Calu3 (cell line): ENCODE measurements around the gene PCDHGA8. TPM values are rescaled to one million over a fixed set of nuclear protein-coding genes. Genes with fewer than 3 reads are reported as not detected.
"Not testable (repeated sequence)": the region's sequence is repeated elsewhere in the genome, so short reads cannot be mapped to it uniquely, and the experiment has no call there.

ENCODE experiments used
- BruUV-seq: library from RNA; stranded (reverse); fragments of 400-500 nt; replicated peaks from 2 replicates; lab custom pipeline; 2021; lab: Mats Ljungman, UMichigan
- CTCF ChIA-PET: fragments of 300-600 bp; sonication (Branson Sonifier 250); formaldehyde crosslinking; loops from one replicate; lab custom pipeline; 2022; ENCODE audit warnings: antibody characterized with exemption; lab: Charles Lee
- DNase-seq: peaks from one replicate; pipeline ENCODE4 v3.0.0; 2022
- H3K27ac Mint-ChIP-seq: one replicate; pipeline ENCODE4 v1.8.0; 2022; ENCODE audit warnings: mixed read lengths; ENCODE audit not compliant: unreplicated experiment
- H3K27me3 Mint-ChIP-seq: one replicate; pipeline ENCODE4 v1.8.0; 2022; ENCODE audit warnings: mixed read lengths; ENCODE audit not compliant: unreplicated experiment
- H3K36me3 Mint-ChIP-seq: one replicate; pipeline ENCODE4 v1.8.0; 2022; ENCODE audit warnings: mild to moderate bottlenecking, moderate library complexity, mixed read lengths; ENCODE audit not compliant: insufficient read depth, unreplicated experiment
- H3K4me1 Mint-ChIP-seq: one replicate; pipeline ENCODE4 v1.8.0; 2022; ENCODE audit warnings: mild to moderate bottlenecking, low read depth, mixed read lengths; ENCODE audit not compliant: unreplicated experiment
- H3K4me3 Mint-ChIP-seq: one replicate; pipeline ENCODE4 v1.8.0; 2022; ENCODE audit warnings: mild to moderate bottlenecking, low read depth, moderate library complexity, mixed read lengths; ENCODE audit not compliant: unreplicated experiment
- H3K9me3 Mint-ChIP-seq: one replicate; pipeline ENCODE4 v1.8.0; 2022; ENCODE audit warnings: low read depth, mixed read lengths; ENCODE audit not compliant: unreplicated experiment
- CTCF ChIP-seq: fragments of 200-600 bp; IDR thresholded peaks from one replicate; pipeline ENCODE4 v1.8.0; 2022; ENCODE audit warnings: antibody characterized with exemption; ENCODE audit not compliant: unreplicated experiment
- intact Hi-C: fragments of 100-400 bp; cut with micrococcal nuclease; formaldehyde crosslinking; loops from one replicate; pipeline ENCODE4 v1.10.0; 2022; ENCODE audit not compliant: unreplicated experiment
- total RNA-seq: library from RNA; stranded (reverse); gene quantifications from 2 replicates; pipeline ENCODE4 v1.2.3, GENCODE V29; 2022

The PCDHGA8 gene
- total RNA-seq, 1 experiment from 2014 or later: 1.1 TPM

GRCh38 chr5:141427783-141428426, 35.5 kb downstream of the PCDHGA8 start:
- Mint-ChIP-seq H3K4me3 (no peak overlapping the region), H3K27ac (no peak overlapping the region), H3K36me3 (peaks cover 20% of the 10 kb centered on the region), H3K27me3 (no peaks in the 10 kb centered on the region), H3K9me3 (peaks cover 28% of the 10 kb centered on the region), H3K4me1 (no peaks in the 10 kb centered on the region)
- no TSS peak for BruUV-seq
- intact Hi-C loops: no loop called here
- TF ChIP-seq CTCF: no peak
- no peak for DNase-seq
- CTCF ChIA-PET: no interaction called here

GRCh38 chr5:141430332-141431113, 38.1 kb downstream of the PCDHGA8 start, which contains the start of gene PCDHGA12:
TSS of gene PCDHGA12 (plus strand) at chr5:141430507. CDS start at chr5:141430760, 253 bp downstream.
- CTCF ChIA-PET: interaction anchor here (0.6 kb wide), 2 partner anchors 13 to 84 kb away, joined by 3 read pairs; partner anchors contain the start of gene PCDHGB7
- H3K9me3 Mint-ChIP-seq: peaks cover 28% of the 10 kb centered on the region
- TF ChIP-seq CTCF: no peak
- intact Hi-C loops: no loop called here
- H3K4me1 Mint-ChIP-seq: no peaks in the 10 kb centered on the region
- no peak within 1 kb of the TSS for H3K4me3 Mint-ChIP-seq
- no TSS peak for BruUV-seq
- H3K27me3 Mint-ChIP-seq: no peaks in the 10 kb centered on the region
- no peak within 1 kb of the TSS for H3K27ac Mint-ChIP-seq
- DNase-seq: no peak
- H3K36me3 Mint-ChIP-seq: peaks cover 26% of the 10 kb centered on the region

- TF ChIP-seq CTCF: no peak
- Mint-ChIP-seq H3K27me3 (no peaks in the 10 kb centered on the region), H3K9me3 (peaks cover 25% of the 10 kb centered on the region), H3K36me3 (peaks cover 26% of the 10 kb centered on the region), H3K4me3 (no peak overlapping the region), H3K4me1 (no peaks in the 10 kb centered on the region), H3K27ac (no peak overlapping the region)
- CTCF ChIA-PET: no interaction called here
- BruUV-seq: no TSS peak
- intact Hi-C loops: no loop called here
- no peak for DNase-seq
Observed at GRCh38 chr5:141431286-141431685, 38.9 kb downstream of the PCDHGA8 start.

GRCh38 chr5:141432308-141432707, 39.9 kb downstream of the PCDHGA8 start:
- H3K4me3 Mint-ChIP-seq, DNase-seq, intact Hi-C loops, CTCF ChIA-PET, H3K4me1 Mint-ChIP-seq, H3K27me3 Mint-ChIP-seq, H3K27ac Mint-ChIP-seq, BruUV-seq: not testable (repeated sequence)
- H3K36me3 Mint-ChIP-seq: peaks cover 26% of the 10 kb centered on the region
- peaks cover 23% of the 10 kb centered on the region for H3K9me3 Mint-ChIP-seq

GRCh38 chr5:141432726-141433125, 40.3 kb downstream of the PCDHGA8 start:
- Mint-ChIP-seq H3K27ac (peak overlapping the region; percentile 57), H3K9me3 (peaks cover 23% of the 10 kb centered on the region), H3K36me3 (peaks cover 26% of the 10 kb centered on the region)
- intact Hi-C loops, H3K27me3 Mint-ChIP-seq, H3K4me3 Mint-ChIP-seq, DNase-seq, CTCF ChIA-PET, H3K4me1 Mint-ChIP-seq, BruUV-seq: not testable (repeated sequence)
